Stimulated activated CD4-positive, alpha-beta T cell treated with anti-CD3 and anti-CD28 coated beads, Interleukin-2, amount 100 ng/mL, for 24 hours (primary cell): ENCODE measurements around the gene C1orf141.
A peak's percentile ranks its signal among the peaks of the same experiment; 100 is the strongest.
"Not testable (repeated sequence)": the region's sequence is repeated elsewhere in the genome, so short reads cannot be mapped to it uniquely, and the experiment has no call there.

Source experiments
- DNase-seq, 2 donors: peaks; one replicate each; pipeline ENCODE4 v3.0.0-alpha.2; 2020

The C1orf141 gene

DNA sequence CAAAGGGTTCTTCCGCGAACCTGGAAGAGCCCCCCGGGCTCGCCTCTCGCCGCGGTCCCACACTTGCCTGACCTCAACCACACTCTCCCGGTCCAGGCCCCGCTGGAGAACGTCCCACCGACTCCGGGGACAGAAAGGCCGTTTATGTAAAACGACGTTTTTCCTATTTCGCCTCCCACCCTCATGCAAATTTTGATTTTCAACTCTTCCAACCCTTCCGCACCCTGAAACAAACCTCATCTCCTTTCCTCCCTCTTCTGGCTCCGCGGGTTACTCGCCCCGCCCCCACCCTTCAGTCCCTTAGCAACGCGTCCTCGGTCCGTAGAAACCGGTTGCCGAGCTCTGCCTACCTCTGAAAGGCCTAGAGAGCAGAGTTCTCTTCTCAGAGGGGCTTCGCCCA is at the start of gene C1orf141:
C1orf141 (minus strand) TSS at position 276 of the 400 bp plus-strand sequence. CDS start 7,730 bp downstream, outside the sequence.
- peak in 1 of 2 donors; percentile 38 for DNase-seq

GRCh38 chr1:67175530-67176087 is 40.8 kb upstream of the C1orf141 start:
- DNase-seq, result peak in 1 of 2 donors; percentile 25

GRCh38 chr1:67174716-67175284 is 40.0 kb upstream of the C1orf141 start:
- peak in 1 of 2 donors; percentile 15 for DNase-seq

DNA sequence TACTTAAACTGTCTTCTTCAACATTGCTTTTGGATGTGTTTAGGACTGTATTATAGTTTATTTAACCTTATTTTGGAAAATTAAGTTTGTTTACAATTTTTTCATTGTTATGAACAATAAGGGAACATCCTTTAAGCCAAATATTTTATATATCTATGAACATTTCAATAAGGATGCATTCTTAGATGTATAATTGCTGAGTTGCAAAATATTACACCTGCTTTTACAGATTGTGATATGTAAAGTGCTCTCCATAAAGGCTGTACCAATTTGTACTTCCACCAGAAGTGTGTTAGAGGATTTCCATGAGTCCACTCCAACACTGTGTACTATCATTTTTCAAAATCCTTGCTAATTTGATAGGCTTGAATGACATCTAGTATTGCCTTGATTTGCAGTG is 39.2 kb upstream of the C1orf141 start:
- DNase-seq, result no peak

DNA sequence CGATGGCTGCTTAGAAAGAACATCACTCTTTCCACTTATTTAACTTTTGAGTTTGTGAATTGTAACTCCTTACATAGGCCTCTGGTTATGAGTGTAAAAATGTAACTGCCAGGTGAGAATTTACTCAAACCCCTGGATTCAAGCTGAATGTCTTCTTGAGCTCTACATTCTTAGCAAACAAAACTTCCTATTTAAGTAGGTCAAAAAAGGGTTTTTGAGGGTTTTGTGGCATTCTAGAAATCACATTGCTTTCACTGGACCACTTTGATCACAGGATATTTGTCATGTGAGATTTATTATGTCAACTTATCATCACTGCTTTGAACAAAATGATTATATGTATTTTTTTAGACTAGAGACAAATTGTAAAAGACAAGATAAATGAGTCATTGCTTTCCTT is 37.2 kb upstream of the C1orf141 start:
- no peak for DNase-seq

DNA sequence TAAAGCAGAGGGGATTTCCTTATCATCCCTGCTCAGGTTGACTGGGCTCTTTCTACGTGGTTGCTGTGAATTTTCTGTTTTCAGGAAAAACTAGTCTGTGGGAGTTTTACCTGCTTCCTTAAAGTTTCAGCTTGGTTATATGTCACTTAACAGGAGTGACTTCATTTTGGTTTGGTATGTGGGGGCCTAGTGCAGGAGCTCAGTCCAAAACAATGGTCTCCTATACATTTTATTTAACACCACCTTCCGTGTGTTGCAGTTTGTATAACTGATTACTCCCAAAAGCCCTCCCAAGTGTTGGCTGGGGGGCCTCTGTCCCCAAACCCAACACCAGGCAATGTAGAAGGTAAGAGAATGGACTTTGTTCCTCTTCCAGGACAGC is 36.8 kb upstream of the C1orf141 start:
- peak in 1 of 2 donors; percentile 39 for DNase-seq

- no peak for DNase-seq
Observed at GRCh38 chr1:67170751-67171573, 36.2 kb upstream of the C1orf141 start.

GRCh38 chr1:67169932-67170331 is 35.2 kb upstream of the C1orf141 start:
- DNase-seq, result no peak

- no peak for DNase-seq
Observed at GRCh38 chr1:67169496-67169895, 34.7 kb upstream of the C1orf141 start.

DNA sequence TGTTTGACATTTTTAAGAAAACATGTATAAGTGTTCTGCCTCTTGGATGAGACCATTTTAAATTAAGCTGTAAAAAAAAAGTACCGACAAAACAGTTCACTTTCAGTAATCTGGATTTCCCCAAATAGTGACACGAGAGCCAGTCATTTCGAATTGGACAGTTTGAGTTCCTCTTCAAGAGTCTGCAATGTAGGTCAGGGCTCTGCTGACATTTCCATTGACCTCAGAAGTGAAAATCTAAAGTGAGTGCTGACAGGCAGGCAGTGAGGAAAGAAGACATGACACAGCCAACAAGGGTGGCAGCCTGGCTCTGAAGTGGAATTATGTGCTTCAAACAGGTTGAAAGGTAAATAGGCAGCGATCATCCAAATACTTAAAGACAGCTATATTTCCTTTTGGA is 31.4 kb upstream of the C1orf141 start, which contains the start of gene IL23R:
IL23R (plus strand) TSS at position 259 of the 400 bp plus-strand sequence. CDS start 1,667 bp downstream, outside the sequence.
- peak; percentile 47 to 56 for DNase-seq

DNA sequence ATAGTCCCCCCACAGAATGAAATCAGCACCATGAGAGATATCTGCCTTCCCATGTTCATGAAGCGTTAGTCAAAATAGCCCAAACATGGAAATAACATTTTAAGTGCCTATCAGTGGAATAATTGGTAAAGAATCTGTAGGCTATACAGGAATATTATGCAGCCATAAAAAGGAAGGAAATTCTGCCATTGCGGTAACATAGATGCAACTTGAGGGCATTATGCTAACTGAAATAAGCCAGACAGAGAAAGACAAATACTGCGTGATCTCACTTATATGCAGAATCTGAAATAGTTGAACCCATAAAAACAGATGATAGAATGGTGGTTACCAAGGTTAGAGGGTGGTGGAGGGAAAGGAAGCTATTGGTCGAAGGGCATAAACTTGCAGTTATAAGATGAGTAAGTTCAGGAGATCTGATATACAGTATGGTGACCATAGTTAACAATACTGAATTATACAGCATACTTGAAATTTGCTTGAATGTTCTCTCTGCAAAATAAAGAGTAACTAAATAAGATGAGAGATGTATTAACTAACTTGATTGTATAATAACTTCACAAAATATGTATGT is 30.8 kb upstream of the C1orf141 start:
- DNase-seq, result no peak

DNA sequence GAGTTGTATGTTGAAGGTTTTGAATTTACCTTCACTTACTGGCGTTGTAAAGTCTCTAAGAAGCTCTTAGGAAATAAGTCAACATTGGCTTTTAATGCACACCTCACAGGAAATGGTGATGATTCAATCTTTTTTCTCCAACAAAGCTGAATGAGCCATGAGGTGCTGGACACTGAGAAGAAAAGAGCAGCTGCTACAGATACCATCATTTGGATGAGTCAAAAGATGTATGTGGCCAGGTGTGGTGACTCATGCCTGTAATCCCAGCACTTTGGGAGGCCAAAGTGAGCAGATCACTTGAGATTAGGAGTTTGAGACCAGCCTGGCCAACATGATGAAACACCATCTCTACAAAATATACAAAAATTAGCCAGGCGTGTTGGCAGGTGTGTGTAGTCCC is 28.2 kb upstream of the C1orf141 start:
- DNase-seq, result peak; percentile 30 to 41

DNA sequence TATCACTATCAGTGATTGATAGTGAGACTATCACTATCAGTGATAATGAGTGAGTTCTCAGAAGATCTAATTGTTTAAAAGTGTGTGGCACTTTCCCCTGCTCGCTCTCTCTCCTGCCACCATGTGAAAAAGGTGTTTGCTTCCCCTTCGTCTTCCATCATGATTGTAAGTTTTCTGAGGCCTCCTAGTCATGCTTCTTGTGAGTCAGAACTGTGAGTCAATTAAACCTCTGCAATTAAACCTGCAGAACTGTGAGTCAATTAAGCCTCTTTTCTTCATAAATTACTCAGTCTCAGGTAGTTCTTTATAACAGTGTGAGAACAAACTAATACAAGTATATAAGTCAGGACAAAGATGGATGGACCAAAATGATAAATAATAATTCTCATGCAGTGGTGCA is 24.5 kb upstream of the C1orf141 start:
- peak; percentile 31 to 45 for DNase-seq

DNA sequence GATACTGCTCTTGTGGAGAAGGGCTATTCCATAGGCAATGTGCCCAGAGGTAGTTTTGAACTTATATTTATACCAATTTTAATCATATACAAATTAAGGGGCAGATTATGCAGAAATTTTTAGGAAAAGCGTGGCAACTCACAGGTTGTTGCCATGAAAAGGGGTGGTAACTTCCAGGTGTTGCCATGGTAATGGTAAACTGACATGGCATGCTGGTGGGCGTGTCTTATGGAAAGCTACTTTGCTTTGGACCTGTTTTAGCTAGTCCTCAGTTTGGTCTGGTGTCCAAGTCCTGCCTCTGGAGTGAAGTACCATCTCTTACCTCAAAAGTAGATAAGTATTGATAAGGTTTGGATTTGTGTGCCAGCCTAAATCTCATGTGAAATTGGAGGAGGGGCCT is 23.6 kb upstream of the C1orf141 start:
- DNase-seq, result peak in 1 of 2 donors; percentile 36

- DNase-seq, result no peak
Observed at GRCh38 chr1:67150931-67151330, 16.2 kb upstream of the C1orf141 start.

DNA sequence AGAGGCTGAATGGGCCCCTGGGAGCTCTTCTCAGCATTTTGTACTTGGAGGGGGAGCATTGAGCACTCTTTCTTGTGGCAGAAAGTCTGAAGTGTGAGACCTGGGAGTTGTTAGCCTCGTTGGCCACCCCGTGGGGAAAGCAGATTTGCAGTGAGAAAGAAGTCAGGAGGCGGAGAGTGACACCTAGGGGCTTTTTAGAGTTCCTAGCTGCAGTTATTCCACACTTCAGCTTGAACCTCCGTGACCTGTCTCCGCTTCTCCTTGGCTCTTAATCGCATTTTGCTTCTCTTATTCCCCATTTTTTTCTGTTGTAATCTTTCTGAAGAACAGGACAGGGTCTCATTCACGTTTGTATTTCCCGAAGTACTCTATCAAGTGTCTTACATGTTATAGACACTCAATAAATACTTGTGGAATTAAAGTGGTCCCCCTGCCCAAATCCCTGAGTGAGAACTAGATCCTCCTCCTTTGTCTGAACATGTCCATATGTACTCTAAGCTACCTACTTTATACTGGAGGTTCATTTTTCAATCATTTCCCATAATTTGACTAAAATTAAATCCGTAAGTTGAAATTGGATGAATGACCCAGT is 14.5 kb upstream of the C1orf141 start:
- DNase-seq, result peak; percentile 57 to 59

DNA sequence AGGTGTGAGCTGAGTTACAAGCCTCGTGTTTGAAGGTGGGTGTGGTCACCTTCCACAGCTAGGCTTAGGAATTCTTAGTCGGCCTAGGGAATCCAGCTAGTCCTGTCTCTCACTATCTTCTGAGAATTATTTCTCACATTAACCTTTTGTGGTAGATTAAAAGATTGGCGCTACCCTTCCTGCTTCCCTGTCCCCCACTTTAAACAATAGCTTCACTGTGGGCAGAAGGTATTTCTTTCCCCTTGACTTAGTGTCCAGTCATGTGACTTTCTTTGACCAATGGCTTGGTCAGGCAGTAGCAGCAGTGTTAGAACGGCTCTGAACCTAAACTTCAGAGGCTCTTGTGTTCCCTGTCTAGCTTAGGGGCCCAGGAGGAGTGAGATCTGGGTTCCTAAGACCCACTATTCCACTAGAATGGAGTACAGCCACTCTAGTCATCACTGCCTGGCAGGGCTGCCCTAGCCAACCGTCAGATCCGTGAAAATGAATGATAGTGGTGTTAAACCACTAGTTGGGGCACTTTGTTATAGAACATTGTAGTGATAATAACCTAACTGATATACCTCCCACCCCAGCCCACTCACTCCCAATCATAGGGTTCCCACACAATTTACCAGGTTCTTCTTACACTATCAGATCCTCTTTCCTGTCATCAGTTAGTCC is 13.9 kb upstream of the C1orf141 start:
- no peak for DNase-seq

DNA sequence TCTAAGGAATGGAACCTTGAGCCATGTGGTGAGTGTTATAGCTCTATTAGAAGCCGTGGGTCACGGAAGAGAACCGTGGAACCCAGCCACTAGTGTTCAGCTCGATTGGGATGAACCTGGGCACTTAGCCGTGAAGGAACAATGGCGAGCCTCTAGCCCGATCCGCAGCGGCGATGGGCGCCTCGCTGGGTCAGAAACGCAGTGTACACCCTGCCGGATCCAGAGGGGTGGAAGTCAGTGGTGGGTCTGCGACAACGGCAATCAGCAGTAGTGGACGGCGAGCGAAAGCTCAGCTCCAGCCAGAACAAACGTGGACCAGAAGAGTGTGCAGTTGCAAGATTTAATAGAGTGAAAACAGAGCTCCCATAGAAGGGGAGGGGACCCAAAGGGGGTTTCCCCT is 13.2 kb upstream of the C1orf141 start:
- not testable (repeated sequence) for DNase-seq

GRCh38 chr1:67146539-67146938 is 11.8 kb upstream of the C1orf141 start:
- no peak for DNase-seq

DNA sequence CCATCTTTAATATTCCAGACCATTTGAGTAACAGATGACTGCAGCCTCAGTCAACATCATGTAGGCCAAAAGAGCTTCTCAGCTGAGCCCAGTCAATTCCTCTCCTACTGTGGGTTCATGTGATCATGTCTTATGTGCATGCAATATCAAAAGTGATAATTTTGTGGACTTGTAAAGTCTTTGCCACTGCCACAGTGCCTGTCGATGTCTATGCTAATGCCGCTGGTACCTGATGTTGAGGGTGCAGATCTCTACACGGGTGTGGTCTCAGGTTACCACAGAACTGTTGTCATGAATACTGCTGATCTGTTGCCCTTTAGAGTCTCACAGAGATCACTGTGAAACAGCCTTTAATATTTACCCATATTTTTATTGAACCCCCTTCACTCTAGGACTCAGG is 11.3 kb upstream of the C1orf141 start:
- no peak for DNase-seq

DNA sequence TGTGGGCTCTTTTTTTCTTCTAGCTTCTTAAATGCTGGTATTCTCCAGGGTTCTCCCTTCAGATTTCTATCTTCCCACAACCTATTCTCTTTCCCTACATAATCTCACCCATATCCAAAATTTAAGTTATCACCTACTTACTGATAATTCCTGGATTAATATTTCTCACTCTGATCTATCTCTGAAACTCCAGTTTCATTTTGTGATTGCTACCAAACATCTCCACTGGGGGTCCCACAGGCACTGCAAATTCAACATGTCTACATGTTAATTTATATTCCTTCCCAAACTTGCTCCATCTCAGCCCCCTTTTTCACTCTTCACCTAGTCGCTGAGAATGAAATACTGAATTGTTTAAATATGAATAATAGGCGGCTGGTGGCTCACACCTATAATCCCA is 9.9 kb upstream of the C1orf141 start:
- DNase-seq, result peak in 1 of 2 donors; percentile 37

DNA sequence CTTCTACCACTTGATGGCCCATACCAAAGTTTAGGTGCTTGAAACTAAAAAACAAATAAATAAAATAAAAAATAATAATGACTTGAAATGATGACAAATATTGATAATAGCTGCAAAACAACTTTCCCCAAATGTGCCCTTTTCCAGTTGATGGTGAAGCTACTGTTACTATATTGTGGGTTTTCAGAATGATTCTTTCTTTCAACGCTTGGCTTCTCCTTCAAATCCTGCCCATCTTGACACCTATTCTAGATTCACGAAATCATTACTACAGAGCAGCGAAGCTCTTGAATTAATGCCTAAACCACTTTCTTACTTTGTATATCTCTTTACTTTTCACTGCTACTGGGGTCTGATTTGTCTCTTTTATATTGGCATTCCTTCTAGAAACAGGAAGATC is 9.2 kb upstream of the C1orf141 start:
- no peak for DNase-seq

- DNase-seq, result no peak
Observed at GRCh38 chr1:67142931-67143330, 8.2 kb upstream of the C1orf141 start.
